Measurements from ENCODE around the gene CENPF. TPM values are rescaled to one million over a fixed set of nuclear protein-coding genes. Genes with fewer than 3 reads are reported as not detected.
"Not testable (repeated sequence)": the region's sequence is repeated elsewhere in the genome, so short reads cannot be mapped to it uniquely, and the experiment has no call there.

Gene CENPF
- 123 and 129 TPM in 2 replicates for total RNA-seq (2014; rRNA removed; shearing (Covaris generic))

DNA sequence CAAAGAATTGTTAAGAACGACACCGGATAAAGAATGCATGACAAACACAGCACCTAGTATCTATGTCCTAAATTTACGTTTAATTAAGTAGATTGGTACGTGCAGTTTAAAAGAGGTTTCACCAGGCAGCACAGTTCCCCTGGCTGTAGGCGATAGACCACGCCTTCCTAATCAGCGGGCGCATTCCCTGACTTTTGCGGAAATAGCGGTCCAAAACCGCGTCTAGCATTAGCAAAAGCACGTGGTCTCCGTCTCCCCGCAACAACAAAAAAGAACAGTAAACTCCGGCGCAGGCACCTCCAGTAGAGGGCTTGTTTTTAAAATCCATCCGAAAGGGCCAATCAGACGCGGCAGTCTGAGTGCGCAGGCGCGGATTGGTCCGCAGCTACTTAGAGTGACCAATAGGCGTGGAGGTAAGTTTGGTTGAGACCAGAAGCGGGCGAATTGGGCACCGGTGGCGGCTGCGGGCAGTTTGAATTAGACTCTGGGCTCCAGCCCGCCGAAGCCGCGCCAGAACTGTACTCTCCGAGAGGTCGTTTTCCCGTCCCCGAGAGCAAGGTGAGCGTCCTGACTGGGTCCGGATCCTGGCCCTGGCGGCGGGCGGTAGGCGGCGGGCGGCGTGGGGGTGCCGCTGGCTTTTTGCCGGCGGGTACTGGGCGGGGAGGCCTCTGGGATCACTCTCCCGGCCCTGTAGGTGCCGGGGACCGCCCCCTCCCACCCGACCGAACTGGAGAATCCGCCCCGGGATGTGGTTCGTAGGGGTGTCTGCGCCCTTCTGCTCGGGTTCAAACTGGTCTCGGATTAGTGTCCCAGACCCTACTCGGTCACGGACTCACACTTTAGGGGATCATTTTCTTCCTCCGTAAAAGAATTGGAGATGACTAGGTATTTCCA is at the start of gene CENPF:
CENPF (plus strand) TSS at position 432 of the 894 bp plus-strand sequence. CDS start 10,560 bp downstream, outside the sequence.
- peak; percentile 99 for DNase-seq (ENCODE audit: low read depth)

- DNase-seq (ENCODE audit: low read depth): peak; percentile 94
These were observed 44.9 kb upstream of the CENPF start for GRCh38 chr1:214557952-214558735.

DNA sequence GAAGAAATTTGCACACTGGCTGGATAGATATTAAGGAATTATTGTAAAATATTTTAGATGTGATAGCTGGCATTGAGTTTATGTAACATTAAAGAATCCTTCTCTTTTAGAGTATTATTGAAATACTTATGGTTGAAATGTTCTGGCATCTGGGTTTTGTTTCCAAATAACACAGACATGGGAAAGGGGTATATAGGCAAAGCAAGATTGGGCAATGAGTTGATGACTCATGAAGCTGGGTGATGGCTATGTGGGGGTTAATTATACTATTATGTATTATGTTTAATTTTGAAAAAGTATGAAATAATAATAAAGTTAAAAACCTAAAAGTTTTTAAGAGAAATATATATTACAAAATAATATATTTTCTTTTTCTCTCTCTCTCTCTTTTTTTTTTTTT is 39.1 kb upstream of the CENPF start:
- DNase-seq (ENCODE audit: low read depth): peak; percentile 43

GRCh38 chr1:214565310-214565709 is 37.7 kb upstream of the CENPF start:
- no peak for DNase-seq (ENCODE audit: low read depth)

GRCh38 chr1:214566158-214567104 is 36.6 kb upstream of the CENPF start:
- peak; percentile 75 for DNase-seq (ENCODE audit: low read depth)

DNA sequence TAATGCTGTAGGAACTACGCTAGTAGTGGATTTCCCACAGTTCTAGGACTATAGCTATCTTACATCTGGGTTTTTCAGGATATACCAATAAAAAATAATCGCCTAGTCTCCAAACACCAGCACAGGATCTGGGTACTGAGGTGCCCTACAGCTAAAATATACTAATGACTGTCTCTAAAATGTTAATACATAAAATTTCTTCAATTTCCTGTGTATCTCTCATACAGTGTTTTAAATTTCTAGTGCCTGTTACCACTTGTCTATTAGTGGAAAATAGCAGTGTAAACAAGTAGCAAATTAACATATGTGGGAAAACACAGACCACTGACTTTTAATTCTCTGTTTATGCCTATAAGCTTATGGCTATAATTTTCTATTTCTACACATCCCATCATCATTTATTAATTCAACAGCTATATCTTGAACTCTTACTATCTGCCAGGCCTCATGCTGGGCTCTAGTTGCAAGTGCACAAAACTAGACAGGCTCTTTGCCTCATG is 35.5 kb upstream of the CENPF start:
- DNase-seq (ENCODE audit: low read depth): no peak

- DNase-seq (ENCODE audit: low read depth): peak; percentile 48
These were observed 34.7 kb upstream of the CENPF start for GRCh38 chr1:214568328-214568727.

DNA sequence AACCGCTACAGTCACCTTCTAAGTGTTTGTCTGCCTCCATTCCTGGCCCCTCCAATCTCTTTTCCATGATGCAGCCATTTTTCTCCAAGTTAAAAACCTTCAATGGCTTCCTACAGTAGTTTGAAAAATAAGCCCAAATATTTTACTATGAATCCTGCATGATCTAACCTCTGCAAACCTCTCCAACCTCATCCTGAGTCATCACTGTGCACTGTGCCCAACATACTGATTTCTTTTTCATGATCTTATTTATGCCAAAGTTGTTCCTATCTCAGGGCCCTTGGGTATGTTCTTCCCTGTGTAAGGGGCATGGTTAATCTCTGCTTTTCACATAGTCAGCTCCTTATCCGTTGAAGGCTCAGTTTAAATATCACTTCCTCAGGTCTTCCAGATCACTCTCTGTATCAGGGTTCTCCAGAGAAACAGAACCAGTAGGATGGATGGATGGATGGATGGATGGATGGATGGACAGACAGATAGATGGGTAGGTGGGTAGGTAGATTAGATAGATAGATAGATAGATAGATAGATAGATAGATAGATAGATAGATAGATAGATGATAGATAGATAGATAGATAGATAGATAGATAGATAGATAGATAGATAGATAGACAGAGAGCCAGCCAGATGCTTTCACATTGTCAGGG is 33.5 kb upstream of the CENPF start:
- DNase-seq (ENCODE audit: low read depth): peak; percentile 69

DNA sequence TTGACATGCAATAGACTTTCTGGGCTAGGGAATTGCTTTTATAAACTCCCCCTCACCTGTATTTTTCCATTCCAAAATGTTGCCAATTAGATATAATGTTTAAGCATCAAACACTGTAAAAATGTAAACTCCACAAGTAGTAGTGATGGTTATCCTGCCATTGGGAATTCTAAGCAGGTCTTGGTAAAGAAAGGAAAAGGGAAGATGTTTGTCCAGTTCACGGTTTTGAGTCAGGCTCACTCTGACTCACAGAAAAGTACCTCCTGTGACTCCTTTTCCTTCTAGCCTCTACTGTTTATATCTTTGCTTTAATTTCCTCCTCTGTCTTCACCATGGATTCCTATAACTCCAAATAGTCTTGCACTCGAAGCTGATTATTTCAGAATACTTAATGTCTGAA is 32.6 kb upstream of the CENPF start:
- DNase-seq (ENCODE audit: low read depth): peak; percentile 68

- no peak for DNase-seq (ENCODE audit: low read depth)
These were observed 31.7 kb upstream of the CENPF start for GRCh38 chr1:214571281-214571680.

DNA sequence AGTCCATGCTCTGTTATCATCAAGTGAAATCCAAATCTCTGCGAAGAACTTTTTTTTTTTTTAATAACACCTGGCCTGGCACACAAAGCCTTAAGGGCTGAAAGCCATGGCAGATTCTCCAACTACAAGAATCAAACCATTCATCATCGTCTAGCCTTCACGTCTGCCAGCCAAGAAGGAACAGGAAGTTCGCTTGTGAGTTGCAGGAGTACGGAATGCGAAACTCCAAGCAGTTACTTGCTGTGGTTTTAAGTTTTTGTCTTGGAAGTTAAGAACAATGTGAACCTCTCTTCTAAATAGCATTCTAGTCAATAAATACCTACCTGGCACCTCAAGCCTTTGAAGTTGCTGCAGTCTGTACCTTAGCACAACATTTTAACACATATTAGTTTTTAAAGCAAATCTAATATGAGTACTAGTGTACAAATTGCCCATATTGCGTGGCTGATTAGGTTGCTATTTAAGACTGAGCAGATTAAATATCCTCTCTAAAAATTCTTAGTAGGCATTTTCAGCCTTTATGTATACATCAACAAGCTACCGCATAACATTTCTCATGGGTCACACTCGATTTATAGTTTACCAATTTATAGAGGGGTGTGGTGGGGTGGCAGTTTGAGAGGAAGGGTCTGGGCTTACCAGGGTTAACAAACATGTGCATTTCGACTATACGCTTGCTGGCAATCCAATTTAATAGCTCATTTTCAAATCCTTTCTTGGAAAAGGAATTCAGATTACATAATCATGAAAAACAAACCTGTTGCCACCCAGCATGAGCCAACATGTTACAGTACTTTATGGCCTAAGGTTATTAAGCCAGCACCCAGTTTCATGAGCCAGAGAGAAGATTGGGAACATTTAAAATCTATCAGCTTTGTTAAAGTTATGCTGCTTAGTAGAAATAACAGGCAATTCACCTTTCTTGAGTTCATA is 29.3 kb upstream of the CENPF start:
- peak; percentile 66 for DNase-seq (ENCODE audit: low read depth)

GRCh38 chr1:214574598-214575411 is 28.2 kb upstream of the CENPF start:
- no peak for DNase-seq (ENCODE audit: low read depth)

GRCh38 chr1:214576120-214576519 is 26.9 kb upstream of the CENPF start:
- not testable (repeated sequence) for DNase-seq (ENCODE audit: low read depth)

- no peak for DNase-seq (ENCODE audit: low read depth)
These were observed 23.8 kb upstream of the CENPF start for GRCh38 chr1:214579183-214579582.

- peak; percentile 99 for DNase-seq (ENCODE audit: low read depth)
These were observed 21.2 kb upstream of the CENPF start for GRCh38 chr1:214581785-214582184.

DNA sequence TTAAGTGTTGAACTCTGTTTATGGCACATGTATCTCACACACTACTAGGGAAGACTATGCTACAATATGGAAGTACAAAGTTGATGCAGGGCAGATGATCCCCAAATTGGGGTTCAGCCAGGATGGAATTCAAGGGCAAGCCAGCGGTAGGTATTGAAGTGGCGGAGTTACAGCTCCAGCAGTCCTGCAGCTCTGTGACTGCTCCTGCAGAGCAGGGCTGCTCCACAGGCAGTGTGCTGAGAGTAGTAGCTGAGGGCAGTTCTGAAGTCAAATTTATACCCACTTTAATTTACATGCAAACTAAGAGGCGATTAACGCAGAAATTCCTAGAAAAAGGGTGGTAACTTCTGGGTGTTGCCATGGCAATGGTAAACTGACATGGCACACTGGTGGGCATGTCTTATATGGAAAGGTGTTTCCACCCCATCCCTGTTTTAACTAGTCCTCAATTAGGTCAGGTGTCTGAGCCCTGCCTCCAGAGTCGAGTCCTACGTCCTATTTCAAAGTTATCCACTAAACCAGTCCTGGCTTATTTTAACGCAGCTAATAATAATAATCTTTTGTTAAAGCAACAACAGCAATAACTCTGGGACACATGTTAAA is 20.6 kb upstream of the CENPF start:
- DNase-seq (ENCODE audit: low read depth): no peak

DNA sequence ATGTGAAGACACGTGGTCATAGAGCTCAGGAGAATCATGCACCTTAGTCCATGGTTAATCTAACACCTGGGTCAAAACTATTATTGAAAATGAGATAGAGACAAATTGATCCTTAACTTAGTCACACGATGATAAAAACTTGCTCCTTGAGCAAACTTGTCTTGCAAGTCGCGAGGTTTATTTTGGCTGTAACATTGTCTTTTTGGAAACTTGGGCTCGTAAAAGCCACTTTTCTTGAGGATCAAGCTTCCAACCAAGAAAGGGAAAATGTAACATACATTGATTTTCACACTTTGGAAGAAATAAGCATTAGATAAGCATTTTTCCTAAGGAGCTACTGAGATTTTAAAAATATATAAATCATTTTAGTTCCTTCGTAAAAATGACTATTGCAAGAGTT is 19.9 kb upstream of the CENPF start:
- no peak for DNase-seq (ENCODE audit: low read depth)

DNA sequence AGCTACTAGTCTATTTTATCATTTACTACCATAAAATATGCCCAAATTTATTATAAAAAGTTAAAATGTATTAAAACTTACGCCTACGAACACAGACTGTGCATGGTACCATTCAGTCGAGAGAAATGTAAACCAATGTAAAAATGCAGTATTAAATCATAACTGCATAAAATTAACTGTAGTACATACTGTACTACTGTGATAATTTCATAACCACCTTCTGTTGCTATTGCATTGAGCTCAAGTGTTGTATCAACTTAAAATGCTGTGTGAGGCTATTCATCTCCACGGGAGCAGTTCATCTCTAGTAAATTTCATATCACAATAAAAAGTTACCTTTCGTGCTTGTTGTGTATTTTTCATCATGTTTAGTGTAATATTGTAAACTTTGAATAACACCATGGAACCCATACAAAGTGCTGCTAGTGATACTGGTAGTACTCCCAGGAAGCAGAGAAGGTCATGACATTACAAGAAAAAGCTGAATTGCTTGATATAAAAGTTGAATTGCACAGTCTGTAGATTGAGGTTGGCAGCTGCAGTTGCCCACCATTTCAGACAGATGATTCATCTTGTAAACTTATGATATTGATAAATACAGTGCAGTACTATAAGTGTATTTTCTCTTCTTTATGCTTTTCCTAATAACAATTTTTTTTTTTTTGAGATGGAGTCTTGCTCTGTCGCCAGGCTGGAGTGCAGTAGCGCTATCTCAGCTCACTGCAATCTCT is 19.0 kb upstream of the CENPF start:
- no peak for DNase-seq (ENCODE audit: low read depth)
